H1 (cell line): ENCODE results near the gene LCN9. TPM values are rescaled to one million over a fixed set of nuclear protein-coding genes. Genes with fewer than 3 reads are reported as not detected.

Experiments used
- CHD2 ChIP-seq: IDR thresholded peaks from 2 replicates; pipeline ENCODE4 v1.6.1; 2012; ENCODE audit warnings: low read length, improper control_type of control experiment
- polyA plus RNA-seq, 7 experiments: library from polyadenylated mRNA; depleted of rRNA in 3 of 7; stranded (reverse) in 5 of 7; unstranded in 2 of 7; fragments of >200 nt in 5 of 7; fragments of 200-250 nt in 2 of 7; gene quantifications; 1 replicate in 5 of 7; 2 replicates in 1 of 7; 4 replicates in 1 of 7; pipeline versions ENCODE4 v1.2.1 to v1.2.3, GENCODE V29; 2011 to 2013; ENCODE audit warnings: missing spikeins in 2 of 7, mixed read lengths in 2 of 7
- total RNA-seq: library from RNA; stranded (reverse); fragmentation: NEBNext Ultra II Directional; extraction: Animal tissue kit (Norgen Biotek cat#: 25700); gene quantifications from 2 replicates; pipeline ENCODE4 v1.2.1, GENCODE V29; 2021

LCN9 gene
- total and polyA plus RNA-seq, 2 of the 8 experiments (the other 6 are each of a cell fraction or from before 2014, with no cell fraction given): 2.3 to 3.1 TPM

DNA sequence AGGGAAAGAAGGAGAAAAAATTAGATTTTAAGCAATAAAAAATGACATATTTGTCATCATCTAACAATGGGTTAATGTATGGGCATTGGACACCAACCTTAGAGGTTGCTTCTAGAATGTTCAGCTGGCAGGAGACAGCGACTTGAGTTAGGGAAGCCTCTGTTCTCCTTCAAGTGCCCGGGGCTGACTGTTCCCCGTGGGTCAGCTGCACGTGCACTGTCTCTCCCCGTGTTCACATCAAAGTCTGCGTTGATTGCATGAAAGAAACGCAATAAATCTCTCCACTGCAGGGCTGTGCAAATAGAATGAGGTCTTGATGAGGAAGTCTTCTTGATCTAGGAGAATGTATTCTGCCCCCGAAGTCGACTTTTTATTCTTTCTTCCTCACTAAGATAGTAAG, 23.9 kb upstream of the LCN9 start, which contains the start of gene GLT6D1 (continued):
- TF ChIP-seq CHD2: no peak
